IPS-20b (cell line): ENCODE measurements around the gene MAGI2.

Experiments
- H3K27ac ChIP-seq: one replicate; pipeline ENCODE4 v1.5.1; 2013; ENCODE audit warnings: low read length
- H3K27me3 ChIP-seq: 2 replicates; pipeline ENCODE4 v1.6.1; 2013; ENCODE audit warnings: mild to moderate bottlenecking, low read length, inconsistent platforms; ENCODE audit not compliant: insufficient read depth
- H3K36me3 ChIP-seq: 2 replicates; pipeline ENCODE4 v1.6.1; 2013; ENCODE audit warnings: low read depth, mild to moderate bottlenecking, inconsistent platforms, low read length, moderate library complexity; ENCODE audit not compliant: insufficient read depth
- H3K4me1 ChIP-seq: 2 replicates; pipeline ENCODE4 v1.6.1; 2013; ENCODE audit warnings: mild to moderate bottlenecking, control low read depth, inconsistent platforms, low read length, moderate library complexity; ENCODE audit not compliant: insufficient read depth
- H3K4me3 ChIP-seq: 2 replicates; pipeline ENCODE4 v1.5.1; 2013; ENCODE audit warnings: mild to moderate bottlenecking, low read length, inconsistent platforms
- H3K9ac ChIP-seq: 2 replicates; pipeline ENCODE4 v1.6.1; 2013; ENCODE audit warnings: low read depth, mild to moderate bottlenecking, inconsistent platforms, low read length, moderate library complexity
- H3K9me3 ChIP-seq: 2 replicates; pipeline ENCODE4 v1.6.1; 2013; ENCODE audit warnings: mild to moderate bottlenecking, low read depth, low read length, inconsistent platforms; ENCODE audit not compliant: insufficient read depth

The MAGI2 gene

GRCh38 chr7:78558566-78558965 lies 894.9 kb downstream of the MAGI2 start:
- H3K4me3 ChIP-seq: no peak overlapping the region
- H3K27ac ChIP-seq: no peak overlapping the region
- no peak overlapping the region for H3K9ac ChIP-seq
- H3K9me3 ChIP-seq: no peaks in the 10 kb centered on the region
- no peaks in the 10 kb centered on the region for H3K36me3 ChIP-seq
- peaks cover 37% of the 10 kb centered on the region for H3K4me1 ChIP-seq
- no peaks in the 10 kb centered on the region for H3K27me3 ChIP-seq

GRCh38 chr7:78543976-78544375 lies 909.5 kb downstream of the MAGI2 start:
- H3K36me3 ChIP-seq: no peaks in the 10 kb centered on the region; the same call in 1 of the 2 replicates

GRCh38 chr7:78542981-78543380 lies 910.5 kb downstream of the MAGI2 start:
- no peak overlapping the region for H3K4me3 ChIP-seq
- H3K9me3 ChIP-seq: no peaks in the 10 kb centered on the region
- no peak overlapping the region for H3K27ac ChIP-seq
- H3K4me1 ChIP-seq: no peaks in the 10 kb centered on the region
- no peaks in the 10 kb centered on the region for H3K27me3 ChIP-seq
- H3K36me3 ChIP-seq: no peaks in the 10 kb centered on the region; the same call in 1 of the 2 replicates
- H3K9ac ChIP-seq: no peak overlapping the region

More at GRCh38 chr7:78543976-78544375, 909.5 kb downstream of the MAGI2 start:
- H3K27ac ChIP-seq: no peak overlapping the region
- no peak overlapping the region for H3K9ac ChIP-seq
- no peaks in the 10 kb centered on the region for H3K27me3 ChIP-seq
- no peak overlapping the region for H3K4me3 ChIP-seq
- no peaks in the 10 kb centered on the region for H3K4me1 ChIP-seq
- H3K9me3 ChIP-seq: no peaks in the 10 kb centered on the region

GRCh38 chr7:78542541-78542940 lies 910.9 kb downstream of the MAGI2 start:
- Histone ChIP-seq H3K9ac (no peak overlapping the region), H3K4me1 (no peaks in the 10 kb centered on the region), H3K36me3 (no peaks in the 10 kb centered on the region; the same call in 1 of the 2 replicates), H3K27ac (no peak overlapping the region), H3K27me3 (no peaks in the 10 kb centered on the region), H3K4me3 (no peak overlapping the region), H3K9me3 (no peaks in the 10 kb centered on the region)

DNA sequence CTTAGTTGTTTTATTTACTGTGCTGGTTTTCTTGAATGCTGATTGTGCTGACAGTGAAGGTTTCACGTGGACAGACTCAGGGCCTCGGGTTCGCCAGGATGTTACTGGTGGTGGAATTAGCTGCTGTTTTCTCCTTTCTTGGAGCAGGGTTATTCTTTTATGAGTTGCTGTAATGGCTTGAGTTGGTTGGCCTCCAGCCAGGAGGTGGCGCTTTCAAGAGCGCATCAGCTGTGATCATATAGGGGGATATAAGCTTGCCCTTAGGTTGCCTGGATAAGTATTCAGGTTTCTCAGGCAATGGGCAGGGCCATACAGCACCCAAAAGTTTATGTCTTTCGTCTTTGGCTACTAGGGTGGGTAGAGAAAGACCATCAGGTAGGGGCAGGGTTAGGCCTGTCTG lies 913.6 kb downstream of the MAGI2 start:
- no peak overlapping the region for H3K9ac ChIP-seq
- no peaks in the 10 kb centered on the region for H3K4me1 ChIP-seq
- H3K9me3 ChIP-seq: no peaks in the 10 kb centered on the region
- H3K27me3 ChIP-seq: no peaks in the 10 kb centered on the region
- H3K36me3 ChIP-seq: no peaks in the 10 kb centered on the region; the same call in 1 of the 2 replicates
- H3K27ac ChIP-seq: no peak overlapping the region
- no peak overlapping the region for H3K4me3 ChIP-seq

DNA sequence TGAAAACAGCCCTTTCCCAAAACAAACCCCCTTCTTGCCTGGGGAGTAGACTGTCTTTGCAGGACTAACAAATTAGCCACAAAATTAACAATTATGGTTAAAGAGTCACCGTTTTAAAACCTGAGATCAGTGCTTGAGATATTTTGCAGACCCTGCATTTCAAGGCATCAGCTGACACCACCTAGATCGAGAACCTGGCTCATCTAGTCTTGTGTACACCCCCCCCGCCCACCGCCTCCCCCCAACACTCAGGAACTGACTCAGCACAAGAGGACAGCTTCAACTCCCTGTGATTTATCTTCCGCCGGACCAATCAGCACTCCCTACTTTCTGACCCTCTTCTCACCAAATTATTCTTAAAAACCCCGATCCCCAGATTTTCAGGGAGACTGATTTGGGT lies 917.8 kb downstream of the MAGI2 start:
- no peak overlapping the region for H3K9ac ChIP-seq
- H3K27ac ChIP-seq: no peak overlapping the region
- H3K4me3 ChIP-seq: no peak overlapping the region
- peaks cover 7% of the 10 kb centered on the region; the same call in 1 of the 2 replicates for H3K4me1 ChIP-seq
- H3K36me3 ChIP-seq: no peaks in the 10 kb centered on the region; the same call in 1 of the 2 replicates
- H3K27me3 ChIP-seq: no peaks in the 10 kb centered on the region
- H3K9me3 ChIP-seq: no peaks in the 10 kb centered on the region

DNA sequence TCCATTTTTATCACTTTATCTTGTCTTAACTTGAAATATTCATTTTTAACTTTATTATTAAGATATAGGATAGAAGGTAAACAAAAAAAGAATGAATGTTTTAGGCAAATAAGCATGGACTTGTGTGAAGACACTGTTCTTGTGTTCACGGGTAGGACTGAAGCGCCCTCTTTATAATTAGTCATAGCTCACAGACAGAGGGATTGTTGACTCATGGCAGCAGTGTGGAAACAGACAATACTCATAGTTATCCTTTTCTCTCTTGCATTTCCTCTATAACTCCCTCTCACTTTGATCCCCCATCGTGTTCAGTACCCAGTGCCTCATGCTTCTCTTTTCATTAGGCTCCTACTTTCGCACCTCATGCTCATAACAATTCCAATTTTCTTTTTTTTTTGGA lies 923.1 kb downstream of the MAGI2 start:
- H3K27ac ChIP-seq: no peak overlapping the region

DNA sequence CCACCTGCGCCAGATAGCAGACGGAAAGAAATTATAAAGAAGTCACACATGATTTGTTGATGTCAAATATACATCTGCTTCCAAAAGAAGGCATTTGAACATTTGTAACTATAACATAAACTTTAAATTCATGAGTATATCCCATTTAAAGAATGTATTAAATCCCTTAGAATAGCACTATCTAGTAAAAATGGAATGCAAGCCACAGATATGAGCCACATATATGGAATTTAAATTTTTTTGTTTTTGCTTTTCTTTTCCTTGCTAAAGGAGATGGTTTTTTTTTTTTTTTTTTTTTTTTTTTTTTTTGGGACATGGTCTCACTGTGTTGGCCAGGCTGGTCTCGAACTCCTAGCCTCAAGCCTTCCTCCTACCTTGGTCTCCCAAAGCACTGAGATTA lies 924.1 kb downstream of the MAGI2 start:
- H3K27ac ChIP-seq: no peak overlapping the region

More for the DNA sequence above, 923.1 kb downstream of the MAGI2 start:
- peaks cover 28% of the 10 kb centered on the region; the same call in 1 of the 2 replicates for H3K4me1 ChIP-seq
- no peaks in the 10 kb centered on the region for H3K36me3 ChIP-seq
- no peak overlapping the region for H3K4me3 ChIP-seq
- no peaks in the 10 kb centered on the region for H3K9me3 ChIP-seq
- no peak overlapping the region for H3K9ac ChIP-seq
- no peaks in the 10 kb centered on the region for H3K27me3 ChIP-seq

GRCh38 chr7:78528964-78529363 lies 924.5 kb downstream of the MAGI2 start:
- H3K36me3 ChIP-seq: no peaks in the 10 kb centered on the region
- H3K4me1 ChIP-seq: peaks cover 28% of the 10 kb centered on the region; the same call in 1 of the 2 replicates
- peak overlapping the region; percentile 40; the same call in 1 of the 2 replicates for H3K4me3 ChIP-seq
- no peak overlapping the region for H3K27ac ChIP-seq
- H3K9me3 ChIP-seq: no peaks in the 10 kb centered on the region
- no peaks in the 10 kb centered on the region for H3K27me3 ChIP-seq
- H3K9ac ChIP-seq: peak overlapping the region; percentile 28; the same call in 1 of the 2 replicates

More for the DNA sequence above, 924.1 kb downstream of the MAGI2 start:
- Histone ChIP-seq H3K9ac (peak overlapping the region; percentile 28; the same call in 1 of the 2 replicates), H3K4me1 (peaks cover 28% of the 10 kb centered on the region; the same call in 1 of the 2 replicates), H3K36me3 (no peaks in the 10 kb centered on the region), H3K9me3 (no peaks in the 10 kb centered on the region), H3K4me3 (peak overlapping the region; percentile 40; the same call in 1 of the 2 replicates), H3K27me3 (no peaks in the 10 kb centered on the region)

GRCh38 chr7:78523930-78524329 lies 929.5 kb downstream of the MAGI2 start:
- Histone ChIP-seq H3K4me1 (peaks cover 12% of the 10 kb centered on the region; the same call in 1 of the 2 replicates), H3K36me3 (no peaks in the 10 kb centered on the region), H3K9me3 (no peaks in the 10 kb centered on the region), H3K27me3 (no peaks in the 10 kb centered on the region), H3K27ac (no peak overlapping the region), H3K4me3 (no peak overlapping the region), H3K9ac (no peak overlapping the region)

GRCh38 chr7:78521961-78522360 lies 931.5 kb downstream of the MAGI2 start:
- no peak overlapping the region for H3K27ac ChIP-seq
- no peaks in the 10 kb centered on the region for H3K27me3 ChIP-seq
- no peak overlapping the region for H3K4me3 ChIP-seq

GRCh38 chr7:78516450-78516849 lies 937.0 kb downstream of the MAGI2 start:
- Histone ChIP-seq H3K9me3 (no peaks in the 10 kb centered on the region), H3K9ac (no peak overlapping the region), H3K36me3 (no peaks in the 10 kb centered on the region), H3K4me3 (no peak overlapping the region), H3K27ac (no peak overlapping the region), H3K4me1 (0 out of 2 replicates have a peak, but pooled peaks cover 3% of the 10 kb centered on the region), H3K27me3 (no peaks in the 10 kb centered on the region)

More at GRCh38 chr7:78521961-78522360, 931.5 kb downstream of the MAGI2 start:
- Histone ChIP-seq H3K36me3 (no peaks in the 10 kb centered on the region), H3K9me3 (no peaks in the 10 kb centered on the region), H3K4me1 (no peaks in the 10 kb centered on the region; the same call in 1 of the 2 replicates), H3K9ac (no peak overlapping the region)
